DND-41 (cell line): Measurements from ENCODE around the gene CEP112.

ENCODE experiments used
- EZH2 ChIP-seq: IDR thresholded peaks from 3 replicates; pipeline ENCODE4 v1.6.1; 2012; ENCODE audit warnings: borderline replicate concordance, low read depth, mild to moderate bottlenecking, moderate library complexity, low read length, inconsistent platforms; ENCODE audit not compliant: severe bottlenecking
- TF ChIP-seq, protein P1 (sequence below): IDR thresholded peaks from 2 replicates; pipeline ENCODE4 v1.5.1; 2012; ENCODE audit warnings: borderline replicate concordance, low read length, moderate library complexity, mild to moderate bottlenecking; ENCODE audit not compliant: poor library complexity, severe bottlenecking; ENCODE audit errors: extremely low read depth

DNA sequence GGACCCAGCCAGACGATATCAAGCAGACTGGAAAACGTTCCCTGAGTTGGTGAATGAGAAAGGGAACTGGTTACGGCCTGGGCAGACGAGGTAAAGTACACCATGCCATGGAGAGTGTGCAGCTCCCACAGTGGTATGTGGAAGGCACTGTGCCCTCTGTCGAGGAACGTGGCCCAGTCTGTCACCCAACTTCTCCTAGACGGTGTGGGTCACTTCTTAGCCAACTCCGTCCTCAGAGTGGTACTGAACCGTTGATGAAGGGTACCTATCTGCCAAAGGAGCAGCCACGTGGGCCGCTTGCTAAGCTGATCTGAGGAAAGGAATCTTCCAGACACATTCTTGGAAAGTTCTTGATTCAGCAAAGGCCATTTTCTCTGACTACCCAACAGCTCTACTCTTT is 574.4 kb downstream of the CEP112 start:
- TF ChIP-seq, protein P1, sequence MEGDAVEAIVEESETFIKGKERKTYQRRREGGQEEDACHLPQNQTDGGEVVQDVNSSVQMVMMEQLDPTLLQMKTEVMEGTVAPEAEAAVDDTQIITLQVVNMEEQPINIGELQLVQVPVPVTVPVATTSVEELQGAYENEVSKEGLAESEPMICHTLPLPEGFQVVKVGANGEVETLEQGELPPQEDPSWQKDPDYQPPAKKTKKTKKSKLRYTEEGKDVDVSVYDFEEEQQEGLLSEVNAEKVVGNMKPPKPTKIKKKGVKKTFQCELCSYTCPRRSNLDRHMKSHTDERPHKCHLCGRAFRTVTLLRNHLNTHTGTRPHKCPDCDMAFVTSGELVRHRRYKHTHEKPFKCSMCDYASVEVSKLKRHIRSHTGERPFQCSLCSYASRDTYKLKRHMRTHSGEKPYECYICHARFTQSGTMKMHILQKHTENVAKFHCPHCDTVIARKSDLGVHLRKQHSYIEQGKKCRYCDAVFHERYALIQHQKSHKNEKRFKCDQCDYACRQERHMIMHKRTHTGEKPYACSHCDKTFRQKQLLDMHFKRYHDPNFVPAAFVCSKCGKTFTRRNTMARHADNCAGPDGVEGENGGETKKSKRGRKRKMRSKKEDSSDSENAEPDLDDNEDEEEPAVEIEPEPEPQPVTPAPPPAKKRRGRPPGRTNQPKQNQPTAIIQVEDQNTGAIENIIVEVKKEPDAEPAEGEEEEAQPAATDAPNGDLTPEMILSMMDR: no peak
- no peak for TF ChIP-seq EZH2
